SU-DHL-6 (cell line): ENCODE data around the gene PTPN1.

ENCODE experiments used
- CTCF ChIP-seq: fragments of 200-600 bp; sonication (generic); IDR thresholded peaks from one replicate; pipeline ENCODE4 v1.5.1; 2017; ENCODE audit warnings: antibody characterized with exemption, mild to moderate bottlenecking, low read length, moderate library complexity; ENCODE audit not compliant: insufficient read depth, poor library complexity, severe bottlenecking
- EZH2phosphoT487 ChIP-seq: fragments of 200-600 bp; sonication (generic), shearing (Covaris generic); conservative IDR thresholded peaks from 2 replicates; pipeline ENCODE4 v1.6.1; 2018; ENCODE audit warnings: mild to moderate bottlenecking, antibody characterized with exemption, low read length, moderate library complexity, mixed read lengths

DNA sequence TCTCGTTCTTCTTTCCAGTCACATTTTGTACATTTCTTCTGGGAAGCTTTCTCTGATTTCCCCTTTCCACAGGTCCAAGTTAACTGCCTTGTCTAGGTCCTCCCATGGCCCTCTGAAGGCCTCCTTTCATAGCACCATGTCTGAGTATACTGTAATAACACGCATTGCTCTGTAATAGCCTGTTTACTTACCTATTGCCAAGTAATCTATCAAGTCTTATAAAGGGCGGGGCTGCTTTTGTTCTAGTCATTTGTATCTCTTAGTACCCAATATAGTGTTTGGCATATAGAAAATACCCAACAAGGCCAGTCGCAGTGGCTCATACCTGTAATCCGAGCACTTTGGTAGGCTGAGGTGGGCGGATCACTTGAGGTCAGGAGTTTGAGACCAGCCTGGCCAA, 17.9 kb downstream of the PTPN1 start:
- TF ChIP-seq CTCF (no peak), EZH2phosphoT487 (no peak)
